GM23248 (cell line): ENCODE data around the gene GZMB. TPM values are rescaled to one million over a fixed set of nuclear protein-coding genes. Genes with fewer than 3 reads are reported as not detected.

Source experiments
- DNase-seq: peaks from one replicate; pipeline ENCODE4 v3.0.0-alpha.2; 2015
- H2AFZ ChIP-seq: fragments of 200-600 bp; sonication (generic); 2 replicates; pipeline ENCODE4 v1.6.1; 2016; ENCODE audit warnings: antibody characterized with exemption
- H3F3A ChIP-seq: fragments of 200-600 bp; sonication (generic); 2 replicates; pipeline ENCODE4 v1.6.1; 2016; ENCODE audit warnings: mild to moderate bottlenecking, antibody characterized with exemption, mixed run types; ENCODE audit not compliant: insufficient read depth
- H3K27ac ChIP-seq: fragments of 200-600 bp; sonication (generic); 2 replicates; pipeline ENCODE4 v1.5.1; 2016; ENCODE audit warnings: mild to moderate bottlenecking
- H3K27me3 ChIP-seq: fragments of 200-600 bp; sonication (generic); replicated peaks from 2 replicates; pipeline ENCODE4 v1.6.1; 2016; ENCODE audit warnings: mild to moderate bottlenecking; ENCODE audit not compliant: insufficient read depth
- H3K36me3 ChIP-seq: fragments of 200-600 bp; sonication (generic); 2 replicates; pipeline ENCODE4 v1.6.1; 2016; ENCODE audit warnings: low read depth, mild to moderate bottlenecking
- H3K4me1 ChIP-seq: fragments of 200-600 bp; sonication (generic); 2 replicates; pipeline ENCODE4 v1.6.1; 2016; ENCODE audit warnings: mild to moderate bottlenecking; ENCODE audit not compliant: insufficient read depth
- H3K4me2 ChIP-seq: fragments of 200-600 bp; sonication (generic); one replicate; pipeline ENCODE4 v1.6.1; 2016; ENCODE audit warnings: mild to moderate bottlenecking; ENCODE audit not compliant: unreplicated experiment
- H3K4me3 ChIP-seq: fragments of 200-600 bp; sonication (generic); 2 replicates; pipeline ENCODE4 v1.5.1; 2016; ENCODE audit warnings: mild to moderate bottlenecking
- H3K79me2 ChIP-seq: fragments of 200-600 bp; sonication (generic); 2 replicates; pipeline ENCODE4 v1.6.1; 2016; ENCODE audit warnings: mild to moderate bottlenecking; ENCODE audit not compliant: insufficient read depth
- H3K9ac ChIP-seq: fragments of 200-600 bp; sonication (generic); 2 replicates; pipeline ENCODE4 v1.6.1; 2016; ENCODE audit warnings: mild to moderate bottlenecking
- H3K9me2 ChIP-seq: fragments of 200-600 bp; sonication (generic); 2 replicates; pipeline ENCODE4 v1.6.1; 2016; ENCODE audit warnings: mixed run types, mild to moderate bottlenecking, moderate library complexity; ENCODE audit not compliant: insufficient read depth
- H3K9me3 ChIP-seq: fragments of 200-600 bp; sonication (generic); one replicate; pipeline ENCODE4 v1.6.1; 2017; ENCODE audit warnings: low read depth
- H4K20me1 ChIP-seq: fragments of 200-600 bp; sonication (generic); 2 replicates; pipeline ENCODE4 v1.6.0; 2016; ENCODE audit not compliant: insufficient read depth
- EZH2 ChIP-seq: fragments of 200-600 bp; sonication (generic); IDR thresholded peaks from 2 replicates; pipeline ENCODE4 v1.6.1; 2018; ENCODE audit warnings: antibody characterized with exemption, mild to moderate bottlenecking; ENCODE audit not compliant: insufficient read depth, poor library complexity, severe bottlenecking
- EZH2phosphoT487 ChIP-seq: fragments of 200-600 bp; sonication (generic); IDR thresholded peaks from 2 replicates; pipeline ENCODE4 v1.6.1; 2018; ENCODE audit warnings: antibody characterized with exemption, moderate library complexity, mild to moderate bottlenecking, low read depth; ENCODE audit not compliant: insufficient read depth
- WGBS, 2 experiments: methylation state at CpG; one replicate each; pipeline ENCODE4 v1.1.6; 2015 to 2017; ENCODE audit warnings: low lambda C conversion rate in 2 of 2, low coverage in 1 of 2; ENCODE audit errors: missing lambda C conversion rate in 2 of 2; 5-methylcytosine and 5-hydroxymethylcytosine counted together
- in situ Hi-C: fragments of 300-500 bp; cut with MboI; formaldehyde crosslinking; loops from 2 replicates; pipeline ENCODE4 v1.15.0; 2020
- polyA plus RNA-seq: library from polyadenylated mRNA; unstranded; fragments of >200 nt; fragmentation: Nextera tagmentation; extraction: Ambion mirVana; gene quantifications from 2 replicates; pipeline ENCODE4 v1.2.1, GENCODE V29; 2016
- total RNA-seq: library from RNA; depleted of rRNA; stranded (reverse); fragments of >200 nt; shearing (Covaris generic); gene quantifications from 2 replicates; pipeline ENCODE4 v1.2.3, GENCODE V29; 2014

GZMB gene
- total and polyA plus RNA-seq, 2 experiments from 2014 or later = not detected

- no peaks in the 10 kb centered on the region for H3K4me1 ChIP-seq
- WGBS, 2 experiments = 4 to 6% methylated on average over 2 of the region's 2 CpGs
These were observed 39.1 kb upstream of the GZMB start for GRCh38 chr14:24673059-24673458.

DNA sequence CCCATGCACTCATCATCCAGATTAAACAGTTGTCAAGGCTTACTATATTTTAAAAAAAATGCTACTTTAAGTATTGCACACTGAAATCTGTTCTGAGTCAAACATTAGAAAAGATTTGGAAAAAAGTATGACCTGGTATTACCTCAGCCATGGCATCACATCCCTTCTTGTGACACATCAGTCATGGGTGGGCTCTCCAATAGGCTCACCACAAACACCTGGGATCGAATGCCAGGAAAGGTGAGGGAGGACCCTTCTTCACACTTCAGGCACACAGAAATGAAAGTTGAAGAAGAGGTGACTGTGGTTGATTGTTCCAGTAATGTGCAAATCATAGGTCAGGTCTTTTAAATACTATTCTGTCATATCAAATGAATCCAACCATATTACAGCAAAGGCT lies 36.6 kb upstream of the GZMB start:
- DNase-seq = no peak
- Histone ChIP-seq H3K9me2 (no peaks in the 10 kb centered on the region), H3K4me1 (no peaks in the 10 kb centered on the region), H3K4me2 (no peak overlapping the region), H3K9me3 (no peaks in the 10 kb centered on the region), H3K36me3 (no peaks in the 10 kb centered on the region), H3K79me2 (no peaks in the 10 kb centered on the region), H3K27me3 (no peaks in the 10 kb centered on the region), H3F3A (no peaks in the 10 kb centered on the region), H3K27ac (no peak overlapping the region), H4K20me1 (no peaks in the 10 kb centered on the region), H3K9ac (no peak overlapping the region), H2AFZ (no peak overlapping the region), H3K4me3 (no peak overlapping the region)
- TF ChIP-seq EZH2phosphoT487 (no peak), EZH2 (no peak)
- in situ Hi-C loops = no loop called here
- WGBS, 2 experiments = 11 to 22% methylated on average over 1 of the region's 1 CpG

More at GRCh38 chr14:24673059-24673458, 39.1 kb upstream of the GZMB start:
- H3K4me3 ChIP-seq = no peak overlapping the region
- H3K27ac ChIP-seq = no peak overlapping the region
- no peaks in the 10 kb centered on the region for H3K9me3 ChIP-seq
- no peak for TF ChIP-seq EZH2
- TF ChIP-seq EZH2phosphoT487 = no peak
- H4K20me1 ChIP-seq = no peaks in the 10 kb centered on the region
- no peaks in the 10 kb centered on the region for H3F3A ChIP-seq
- H3K27me3 ChIP-seq = peaks cover 19% of the 10 kb centered on the region; the same call in 1 of the 2 replicates
- in situ Hi-C loops = no loop called here
- H3K9ac ChIP-seq = no peak overlapping the region
- no peaks in the 10 kb centered on the region for H3K9me2 ChIP-seq
- no peaks in the 10 kb centered on the region for H3K36me3 ChIP-seq
- no peak for DNase-seq
- H3K79me2 ChIP-seq = no peaks in the 10 kb centered on the region
- no peak overlapping the region for H2AFZ ChIP-seq
- no peak overlapping the region for H3K4me2 ChIP-seq

- DNase-seq = no peak
- no peaks in the 10 kb centered on the region for H3K27me3 ChIP-seq
- TF ChIP-seq EZH2phosphoT487 (no peak), EZH2 (no peak)
- H3K9me3 ChIP-seq = no peaks in the 10 kb centered on the region
- 14 to 32% methylated on average over 1 of the region's 1 CpG for WGBS, 2 experiments
- in situ Hi-C loops = no loop called here
- H4K20me1 ChIP-seq = no peaks in the 10 kb centered on the region
- H3K27ac ChIP-seq = no peak overlapping the region
- H3K4me1 ChIP-seq = no peaks in the 10 kb centered on the region
- no peaks in the 10 kb centered on the region for H3K9me2 ChIP-seq
- H2AFZ ChIP-seq = no peak overlapping the region
- H3K4me3 ChIP-seq = no peak overlapping the region
- no peaks in the 10 kb centered on the region for H3K79me2 ChIP-seq
- H3F3A ChIP-seq = no peaks in the 10 kb centered on the region
- H3K36me3 ChIP-seq = no peaks in the 10 kb centered on the region
- H3K4me2 ChIP-seq = no peak overlapping the region
- no peak overlapping the region for H3K9ac ChIP-seq
These were observed 35.7 kb upstream of the GZMB start for GRCh38 chr14:24669651-24670050.

- Histone ChIP-seq H3K36me3 (no peaks in the 10 kb centered on the region), H3K9me2 (no peaks in the 10 kb centered on the region), H3K9ac (no peak overlapping the region), H3K79me2 (no peaks in the 10 kb centered on the region), H3K4me2 (no peak overlapping the region), H4K20me1 (no peaks in the 10 kb centered on the region), H3K4me3 (no peak overlapping the region), H2AFZ (no peak overlapping the region), H3K27me3 (no peaks in the 10 kb centered on the region), H3K27ac (no peak overlapping the region), H3K4me1 (no peaks in the 10 kb centered on the region), H3K9me3 (no peaks in the 10 kb centered on the region), H3F3A (no peaks in the 10 kb centered on the region)
- TF ChIP-seq EZH2phosphoT487 (no peak), EZH2 (no peak)
- no peak for DNase-seq
- WGBS, 2 experiments = 8 to 14% methylated on average over 4 of the region's 4 CpGs
- in situ Hi-C loops = no loop called here
These were observed 31.5 kb upstream of the GZMB start for GRCh38 chr14:24665440-24665991.

DNA sequence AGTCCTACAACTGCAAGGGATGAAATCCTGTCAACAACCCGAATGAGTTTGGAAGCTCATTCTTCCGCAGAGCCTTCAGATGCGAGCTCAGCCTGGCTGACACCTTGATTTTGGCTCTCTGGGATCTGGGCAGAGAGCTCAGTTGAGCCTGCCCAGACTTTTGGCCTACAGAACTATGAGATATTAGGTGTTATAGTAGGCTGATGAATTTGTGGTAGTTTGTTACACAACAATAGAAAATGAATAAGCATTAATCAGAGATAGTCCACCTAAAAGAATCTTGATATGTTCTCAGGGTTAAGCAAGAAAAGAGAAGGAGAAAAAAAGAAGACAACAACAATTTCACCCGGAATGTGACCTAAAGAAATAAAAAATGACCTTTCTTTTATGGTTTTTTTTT lies 30.4 kb upstream of the GZMB start:
- Histone ChIP-seq H3K27me3 (no peaks in the 10 kb centered on the region), H3K79me2 (no peaks in the 10 kb centered on the region), H3K4me2 (no peak overlapping the region), H3K9me2 (no peaks in the 10 kb centered on the region), H3F3A (no peaks in the 10 kb centered on the region), H3K9ac (no peak overlapping the region), H4K20me1 (no peaks in the 10 kb centered on the region), H3K4me3 (no peak overlapping the region), H3K4me1 (no peaks in the 10 kb centered on the region), H3K9me3 (no peaks in the 10 kb centered on the region), H2AFZ (no peak overlapping the region), H3K27ac (no peak overlapping the region), H3K36me3 (no peaks in the 10 kb centered on the region)
- TF ChIP-seq EZH2phosphoT487 = no peak
- TF ChIP-seq EZH2 = no peak
- in situ Hi-C loops = no loop called here
- 18 to 22% methylated on average over 4 of the region's 4 CpGs for WGBS, 2 experiments
- DNase-seq = peak; percentile 4
